GM12874 (cell line): ENCODE data around the gene SIMC1.

Experiments
- CTCF ChIP-seq: IDR thresholded peaks from 2 replicates; pipeline ENCODE4 v1.5.1; 2011; ENCODE audit warnings: low read depth, mild to moderate bottlenecking, control low read depth, low read length, moderate library complexity; ENCODE audit not compliant: insufficient read depth

SIMC1 gene

GRCh38 chr5:176355400-176356178, 117.4 kb downstream of the SIMC1 start:
- no peak for TF ChIP-seq CTCF

DNA sequence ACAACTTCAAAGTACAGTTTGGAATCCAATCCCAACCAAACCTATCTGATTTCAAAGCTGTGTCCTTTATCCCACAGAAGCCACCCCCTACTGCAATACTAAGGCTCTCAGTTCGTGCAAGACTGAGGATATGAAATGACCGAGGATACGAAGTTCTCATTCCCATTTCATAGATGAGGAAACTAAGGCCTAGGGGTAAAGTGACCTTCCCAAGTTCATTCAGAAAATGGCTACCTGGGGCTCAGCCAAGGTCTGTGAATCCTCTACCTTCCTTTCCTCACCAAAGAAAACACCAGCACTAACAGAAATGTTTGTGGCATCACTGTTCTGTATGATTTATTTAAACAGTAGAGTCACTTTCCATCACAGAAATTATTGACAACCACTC, 117.9 kb downstream of the SIMC1 start:
- TF ChIP-seq CTCF = no peak

- TF ChIP-seq CTCF = no peak
Measured at GRCh38 chr5:176359658-176360057, 121.4 kb downstream of the SIMC1 start.

GRCh38 chr5:176360894-176361436, 122.7 kb downstream of the SIMC1 start:
- no peak for TF ChIP-seq CTCF

GRCh38 chr5:176361437-176362232, 123.4 kb downstream of the SIMC1 start, which contains the start of gene KIAA1191:
Gene KIAA1191 (minus strand): TSS chr5:176361764. CDS start chr5:176359508, 2,256 bp downstream.
- TF ChIP-seq CTCF = 0 out of 2 replicates have a peak, but pooled peaks have one; percentile 30

DNA sequence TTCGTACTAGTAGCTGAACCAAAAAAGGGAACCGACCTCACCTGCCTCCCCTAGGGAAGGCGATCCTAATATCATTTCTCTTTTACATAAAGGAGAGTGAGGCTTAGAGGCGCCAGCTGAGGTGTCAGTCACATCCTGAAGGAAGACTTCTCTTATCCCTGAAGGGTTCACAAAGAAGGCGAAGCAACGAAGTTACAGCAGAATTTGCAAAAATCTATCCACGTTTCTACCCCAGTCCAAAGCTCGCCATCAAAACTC, 123.9 kb downstream of the SIMC1 start:
- TF ChIP-seq CTCF = no peak

- no peak for TF ChIP-seq CTCF
Measured at GRCh38 chr5:176364765-176365350, 126.6 kb downstream of the SIMC1 start.
